Measurements from ENCODE around the gene GTPBP6.
"Not testable (repeated sequence)": the region's sequence is repeated elsewhere in the genome, so short reads cannot be mapped to it uniquely, and the experiment has no call there.

The GTPBP6 gene

GRCh38 chrX:352181-352580 lies 33.6 kb upstream of the GTPBP6 start:
- DNase-seq (ENCODE audit: low read depth in 2 of 3, low spot score in 1 of 3): no peak

GRCh38 chrX:351736-352135 lies 33.1 kb upstream of the GTPBP6 start:
- no peak for DNase-seq (ENCODE audit: low read depth in 2 of 3, low spot score in 1 of 3)

GRCh38 chrX:351324-351641 lies 32.7 kb upstream of the GTPBP6 start:
- not testable (repeated sequence) for DNase-seq (ENCODE audit: low read depth in 2 of 3, low spot score in 1 of 3)

GRCh38 chrX:350534-351323 lies 32.1 kb upstream of the GTPBP6 start:
- no peak for DNase-seq (ENCODE audit: low read depth in 2 of 3, low spot score in 1 of 3)

GRCh38 chrX:350148-350533 lies 31.5 kb upstream of the GTPBP6 start:
- no peak for DNase-seq (ENCODE audit: low read depth in 2 of 3, low spot score in 1 of 3)

GRCh38 chrX:349702-350101 lies 31.1 kb upstream of the GTPBP6 start:
- DNase-seq (ENCODE audit: low read depth in 2 of 3, low spot score in 1 of 3): no peak

- DNase-seq (ENCODE audit: low read depth in 2 of 3, low spot score in 1 of 3): no peak
These were observed 30.6 kb upstream of the GTPBP6 start for GRCh38 chrX:349196-349595.

- DNase-seq (ENCODE audit: low read depth in 2 of 3, low spot score in 1 of 3): no peak
These were observed 30.0 kb upstream of the GTPBP6 start for GRCh38 chrX:348461-349117.

- no peak for DNase-seq (ENCODE audit: low read depth in 2 of 3, low spot score in 1 of 3)
These were observed 28.9 kb upstream of the GTPBP6 start for GRCh38 chrX:347351-348117.

GRCh38 chrX:346034-346813 lies 27.6 kb upstream of the GTPBP6 start:
- no peak for DNase-seq (ENCODE audit: low read depth in 2 of 3, low spot score in 1 of 3)

- no peak for DNase-seq (ENCODE audit: low read depth in 2 of 3, low spot score in 1 of 3)
These were observed 26.7 kb upstream of the GTPBP6 start for GRCh38 chrX:345020-345925.

GRCh38 chrX:344371-344901 lies 25.8 kb upstream of the GTPBP6 start:
- no peak for DNase-seq (ENCODE audit: low read depth in 2 of 3, low spot score in 1 of 3)

GRCh38 chrX:341541-342101 lies 23.0 kb upstream of the GTPBP6 start:
- no peak for DNase-seq (ENCODE audit: low read depth in 2 of 3, low spot score in 1 of 3)

- DNase-seq (ENCODE audit: low read depth in 2 of 3, low spot score in 1 of 3): no peak
These were observed 22.2 kb upstream of the GTPBP6 start for GRCh38 chrX:340641-341423.

GRCh38 chrX:340121-340520 lies 21.5 kb upstream of the GTPBP6 start:
- DNase-seq (ENCODE audit: low read depth in 2 of 3, low spot score in 1 of 3): no peak

GRCh38 chrX:338836-339400 lies 20.3 kb upstream of the GTPBP6 start:
- no peak for DNase-seq (ENCODE audit: low read depth in 2 of 3, low spot score in 1 of 3)

- DNase-seq (ENCODE audit: low read depth in 2 of 3, low spot score in 1 of 3): no peak
These were observed 19.8 kb upstream of the GTPBP6 start for GRCh38 chrX:338281-338835.

GRCh38 chrX:337331-337831 lies 18.8 kb upstream of the GTPBP6 start:
- DNase-seq (ENCODE audit: low read depth in 2 of 3, low spot score in 1 of 3): no peak

Data from stimulated activated CD4-positive, alpha-beta T cell treated with anti-CD3 and anti-CD28 coated beads, Interleukin-12 subunit alpha, Interleukin-12 subunit beta, amount 100 ng/mL, for 48 hours (primary cell).